Panc1 (cell line): Measurements from ENCODE around the gene RSPH1.

ENCODE experiments used
- CTCF ChIP-seq: fragments of 450-650 bp; IDR thresholded peaks from 2 replicates; pipeline ENCODE4 v1.5.1; 2017; ENCODE audit warnings: mild to moderate bottlenecking
- REST ChIP-seq, 2 experiments: IDR thresholded peaks; 2 replicates each; pipeline ENCODE4 v1.6.1; 2011 to 2012; ENCODE audit warnings: low read depth in 2 of 2, control low read depth in 1 of 2, low read length in 1 of 2, mild to moderate bottlenecking in 1 of 2, moderate library complexity in 1 of 2; ENCODE audit not compliant: insufficient read depth in 1 of 2
- TCF7L2 ChIP-seq: IDR thresholded peaks from 2 replicates; pipeline ENCODE4 v1.6.1; 2011; ENCODE audit warnings: mild to moderate bottlenecking, low read depth, low read length, inconsistent platforms

- TF ChIP-seq TCF7L2 (no peak), CTCF (peak; percentile 56), REST (IDR thresholded peaks at IDR 0.05; ENCODE audit: insufficient read depth in 1 of 2, low read depth in 2 of 2, low read length in 1 of 2) (no peak)
These were observed 17.3 kb upstream of the RSPH1 start, which contains the start of gene SLC37A1 for GRCh38 chr21:42513151-42513984.
